ENCODE results near the gene NHLRC1. TPM values are rescaled to one million over a fixed set of nuclear protein-coding genes. Genes with fewer than 3 reads are reported as not detected.

The NHLRC1 gene
- total and polyA plus RNA-seq, 2 donors = 0.99 to 2.4 TPM

GRCh38 chr6:18080544-18080943, 41.9 kb downstream of the NHLRC1 start:
- no peak for DNase-seq (ENCODE audit: low read depth in 6 of 9, low spot score in 9 of 9)
- Histone ChIP-seq H3K4me3 (ENCODE audit: low read length in 2 of 2) (no peak overlapping the region), H3K4me1 (ENCODE audit: control insufficient read depth in 2 of 2, insufficient read depth in 2 of 2, low read length in 2 of 2) (no peaks in the 10 kb centered on the region), H3K36me3 (ENCODE audit: control insufficient read depth in 2 of 2, insufficient read depth in 2 of 2, low read length in 1 of 2) (no peaks in the 10 kb centered on the region), H3K27ac (ENCODE audit: low read depth in 1 of 2, low read length in 1 of 2) (no peak overlapping the region), H3K9me3 (ENCODE audit: control insufficient read depth in 2 of 2, insufficient read depth in 1 of 2, low read length in 1 of 2) (no peaks in the 10 kb centered on the region), H3K27me3 (ENCODE audit: control insufficient read depth in 2 of 2, insufficient read depth in 1 of 2, low read length in 1 of 2) (no peaks in the 10 kb centered on the region)
- 95% methylated on average over 4 of the region's 4 CpGs for WGBS

- WGBS = 98% methylated on average over 3 of the region's 3 CpGs
- Histone ChIP-seq H3K36me3 (ENCODE audit: control insufficient read depth in 2 of 2, insufficient read depth in 2 of 2, low read length in 1 of 2) (no peaks in the 10 kb centered on the region), H3K9me3 (ENCODE audit: control insufficient read depth in 2 of 2, insufficient read depth in 1 of 2, low read length in 1 of 2) (peaks cover 0 to 5% of the 10 kb centered on the region in 2 donors), H3K27me3 (ENCODE audit: control insufficient read depth in 2 of 2, insufficient read depth in 1 of 2, low read length in 1 of 2) (no peaks in the 10 kb centered on the region), H3K4me3 (ENCODE audit: low read length in 2 of 2) (no peak overlapping the region), H3K27ac (ENCODE audit: low read depth in 1 of 2, low read length in 1 of 2) (no peak overlapping the region), H3K4me1 (ENCODE audit: control insufficient read depth in 2 of 2, insufficient read depth in 2 of 2, low read length in 2 of 2) (no peaks in the 10 kb centered on the region)
- DNase-seq (ENCODE audit: low read depth in 6 of 9, low spot score in 9 of 9) = no peak
Observed at GRCh38 chr6:18078866-18079265, 43.6 kb downstream of the NHLRC1 start.

DNA sequence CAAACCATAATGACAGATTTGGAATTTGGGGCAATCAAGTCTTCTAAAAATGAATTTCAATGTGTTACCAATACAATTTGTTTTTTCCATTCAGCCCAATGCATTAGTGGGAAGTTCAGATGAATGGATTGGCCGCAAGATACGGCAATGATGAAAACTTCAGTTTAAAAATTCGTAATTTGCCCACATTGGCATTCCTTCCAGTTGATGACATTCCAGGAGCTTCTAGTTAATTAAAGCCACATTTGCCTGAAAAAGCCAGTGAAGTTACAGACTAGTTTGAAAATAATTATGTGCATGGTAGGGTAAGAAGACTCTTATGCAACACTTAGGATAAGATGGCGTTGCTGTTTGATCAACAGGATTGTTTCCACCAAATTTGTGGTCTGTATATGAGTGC, 46.2 kb downstream of the NHLRC1 start:
- Histone ChIP-seq H3K36me3 (ENCODE audit: control insufficient read depth in 2 of 2, insufficient read depth in 2 of 2, low read length in 1 of 2) (no peaks in the 10 kb centered on the region), H3K4me3 (ENCODE audit: low read length in 2 of 2) (no peak overlapping the region), H3K27ac (ENCODE audit: low read depth in 1 of 2, low read length in 1 of 2) (no peak overlapping the region), H3K27me3 (ENCODE audit: control insufficient read depth in 2 of 2, insufficient read depth in 1 of 2, low read length in 1 of 2) (no peaks in the 10 kb centered on the region), H3K9me3 (ENCODE audit: control insufficient read depth in 2 of 2, insufficient read depth in 1 of 2, low read length in 1 of 2) (peaks cover 0 to 5% of the 10 kb centered on the region in 2 donors), H3K4me1 (ENCODE audit: control insufficient read depth in 2 of 2, insufficient read depth in 2 of 2, low read length in 2 of 2) (no peaks in the 10 kb centered on the region)
- no peak for DNase-seq (ENCODE audit: low read depth in 6 of 9, low spot score in 9 of 9)
- 96% methylated on average over 4 of the region's 4 CpGs for WGBS

GRCh38 chr6:18072841-18073240, 49.6 kb downstream of the NHLRC1 start:
- Histone ChIP-seq H3K27me3 (ENCODE audit: control insufficient read depth in 2 of 2, insufficient read depth in 1 of 2, low read length in 1 of 2) (no peaks in the 10 kb centered on the region), H3K9me3 (ENCODE audit: control insufficient read depth in 2 of 2, insufficient read depth in 1 of 2, low read length in 1 of 2) (peaks cover 0 to 5% of the 10 kb centered on the region in 2 donors), H3K27ac (ENCODE audit: low read depth in 1 of 2, low read length in 1 of 2) (no peak overlapping the region), H3K4me3 (ENCODE audit: low read length in 2 of 2) (no peak overlapping the region), H3K36me3 (ENCODE audit: control insufficient read depth in 2 of 2, insufficient read depth in 2 of 2, low read length in 1 of 2) (no peaks in the 10 kb centered on the region), H3K4me1 (ENCODE audit: control insufficient read depth in 2 of 2, insufficient read depth in 2 of 2, low read length in 2 of 2) (no peaks in the 10 kb centered on the region)
- no peak for DNase-seq (ENCODE audit: low read depth in 6 of 9, low spot score in 9 of 9)

GRCh38 chr6:18070486-18070885, 52.0 kb downstream of the NHLRC1 start:
- peaks cover 0 to 5% of the 10 kb centered on the region in 2 donors for H3K9me3 ChIP-seq (ENCODE audit: control insufficient read depth in 2 of 2, insufficient read depth in 1 of 2, low read length in 1 of 2)
- no peaks in the 10 kb centered on the region for H3K27me3 ChIP-seq (ENCODE audit: control insufficient read depth in 2 of 2, insufficient read depth in 1 of 2, low read length in 1 of 2)
- WGBS = 97% methylated on average over 9 of the region's 9 CpGs
- H3K4me3 ChIP-seq (ENCODE audit: low read length in 2 of 2) = no peak overlapping the region
- no peak for DNase-seq (ENCODE audit: low read depth in 6 of 9, low spot score in 9 of 9)
- H3K36me3 ChIP-seq (ENCODE audit: control insufficient read depth in 2 of 2, insufficient read depth in 2 of 2, low read length in 1 of 2) = no peaks in the 10 kb centered on the region
- H3K4me1 ChIP-seq (ENCODE audit: control insufficient read depth in 2 of 2, insufficient read depth in 2 of 2, low read length in 2 of 2) = no peaks in the 10 kb centered on the region
- no peak overlapping the region for H3K27ac ChIP-seq (ENCODE audit: low read depth in 1 of 2, low read length in 1 of 2)

Other genes starting within 250 kb of the NHLRC1 start
- 8.5 TPM for gene KIF13A, start 135.0 kb downstream of the NHLRC1 start, total RNA-seq
- 13.7 TPM for gene KIF13A, start 135.0 kb downstream of the NHLRC1 start, polyA plus RNA-seq
- 12.8 TPM for gene TPMT, start 32.4 kb upstream of the NHLRC1 start, total RNA-seq
- 20.6 TPM for gene TPMT, start 32.4 kb upstream of the NHLRC1 start, polyA plus RNA-seq
- gene KDM1B, start 32.7 kb upstream of the NHLRC1 start, total RNA-seq = 14.1 TPM
- gene KDM1B, start 32.7 kb upstream of the NHLRC1 start, polyA plus RNA-seq = 9.4 TPM
- gene DEK, start 141.9 kb upstream of the NHLRC1 start, total RNA-seq = 204 TPM
- 71.6 TPM for gene DEK, start 141.9 kb upstream of the NHLRC1 start, polyA plus RNA-seq